ENCODE measurements around the gene IPMK.

Gene IPMK

GRCh38 chr10:58275908-58276307 is 8.2 kb upstream of the IPMK start:
- DNase-seq (ENCODE audit: low read depth), result no peak
- no peak for TF ChIP-seq CTCF (IDR thresholded peaks at IDR 0.05; ENCODE audit: low read depth, low read length)
- TF ChIP-seq MYC (IDR thresholded peaks at IDR 0.05; ENCODE audit: low read depth, low read length), result no peak
- TF ChIP-seq MAX (IDR thresholded peaks at IDR 0.05; ENCODE audit: low read depth, low read length), result no peak
- TF ChIP-seq POLR2A (IDR thresholded peaks at IDR 0.05; ENCODE audit: extremely low read depth, insufficient read length), result no peak

GRCh38 chr10:58275261-58275660 is 7.6 kb upstream of the IPMK start:
- TF ChIP-seq POLR2A (IDR thresholded peaks at IDR 0.05; ENCODE audit: extremely low read depth, insufficient read length) (no peak), MYC (IDR thresholded peaks at IDR 0.05; ENCODE audit: low read depth, low read length) (no peak), MAX (IDR thresholded peaks at IDR 0.05; ENCODE audit: low read depth, low read length) (no peak), CTCF (IDR thresholded peaks at IDR 0.05; ENCODE audit: low read depth, low read length) (no peak)
- H3K4me3 ChIP-seq (ENCODE audit: low read depth, low read length), result no peak overlapping the region
- no peak for DNase-seq (ENCODE audit: low read depth)

More at GRCh38 chr10:58275908-58276307, 8.2 kb upstream of the IPMK start:
- no peak overlapping the region for H3K4me3 ChIP-seq (ENCODE audit: low read depth, low read length)

GRCh38 chr10:58269782-58270290 is 2.1 kb upstream of the IPMK start:
- DNase-seq (ENCODE audit: low read depth), result no peak
- peak overlapping the region; percentile 93 for H3K4me3 ChIP-seq (ENCODE audit: low read depth, low read length)
- TF ChIP-seq MYC (IDR thresholded peaks at IDR 0.05; ENCODE audit: low read depth, low read length) (no peak), POLR2A (IDR thresholded peaks at IDR 0.05; ENCODE audit: extremely low read depth, insufficient read length) (no peak), MAX (IDR thresholded peaks at IDR 0.05; ENCODE audit: low read depth, low read length) (no peak), CTCF (IDR thresholded peaks at IDR 0.05; ENCODE audit: low read depth, low read length) (no peak)

- peak; percentile 100 for DNase-seq (ENCODE audit: low read depth)
- TF ChIP-seq POLR2A (IDR thresholded peaks at IDR 0.05; ENCODE audit: extremely low read depth, insufficient read length) (peak; percentile 94), CTCF (IDR thresholded peaks at IDR 0.05; ENCODE audit: low read depth, low read length) (no peak), MYC (IDR thresholded peaks at IDR 0.05; ENCODE audit: low read depth, low read length) (peak; percentile 85), MAX (IDR thresholded peaks at IDR 0.05; ENCODE audit: low read depth, low read length) (peak; percentile 98)
- peak within 1 kb of the TSS; percentile 93 for H3K4me3 ChIP-seq (ENCODE audit: low read depth, low read length)
Measured at GRCh38 chr10:58268946-58269781, 1.5 kb upstream of the IPMK start, which contains the start of gene CISD1. TSS of gene CISD1 (plus strand) at chr10:58269162. CDS start at chr10:58269274, 112 bp downstream.

GRCh38 chr10:58268454-58268945 is 806 bp upstream of the IPMK start:
- H3K4me3 ChIP-seq (ENCODE audit: low read depth, low read length), result peak overlapping the region; percentile 71
- no peak for TF ChIP-seq POLR2A (IDR thresholded peaks at IDR 0.05; ENCODE audit: extremely low read depth, insufficient read length)
- TF ChIP-seq MYC (IDR thresholded peaks at IDR 0.05; ENCODE audit: low read depth, low read length), result no peak
- no peak for TF ChIP-seq MAX (IDR thresholded peaks at IDR 0.05; ENCODE audit: low read depth, low read length)
- DNase-seq (ENCODE audit: low read depth), result no peak

All from NB4 (cell line).